Right cardiac atrium (tissue), 5 donors: ENCODE results near the gene ASL. TPM values are rescaled to one million over a fixed set of nuclear protein-coding genes. Genes with fewer than 3 reads are reported as not detected.
"Not testable (repeated sequence)": the region's sequence is repeated elsewhere in the genome, so short reads cannot be mapped to it uniquely, and the experiment has no call there.

Source experiments
- ATAC-seq, 2 donors: fragments of 200-7000 bp; cut with Tn5 transposase; one replicate each; pipeline versions ENCODE4 v1.8.0 to v1.9.1; 2020; ENCODE audit warnings: moderate library complexity in 2 of 2, mild to moderate bottlenecking in 1 of 2
- DNase-seq, 3 donors: peaks; one replicate each; pipeline ENCODE4 v3.0.0-alpha.2; 2020
- H3K27ac ChIP-seq: one replicate; pipeline ENCODE4 v1.5.1; 2013; ENCODE audit warnings: mild to moderate bottlenecking, low read length, control low read depth, moderate library complexity
- H3K27me3 ChIP-seq: one replicate; pipeline ENCODE4 v1.6.1; 2013; ENCODE audit not compliant: control insufficient read depth, insufficient read depth
- H3K4me1 ChIP-seq: one replicate; pipeline ENCODE4 v1.6.1; 2013; ENCODE audit warnings: low read length; ENCODE audit not compliant: control insufficient read depth, insufficient read depth
- H3K4me3 ChIP-seq: one replicate; pipeline ENCODE4 v1.5.1; 2013; ENCODE audit warnings: low read length, control low read depth
- H3K9me3 ChIP-seq: one replicate; pipeline ENCODE4 v1.6.1; 2013; ENCODE audit warnings: low read length; ENCODE audit not compliant: control insufficient read depth
- WGBS: extraction: QIAGEN DNeasy Blood & Tissue Kit; methylation state at CpG from one replicate; pipeline ENCODE4 v1.1.7; 2013; 5-methylcytosine and 5-hydroxymethylcytosine counted together
- intact Hi-C, 4 donors: fragments of 100-400 bp; cut with DNase I; formaldehyde crosslinking; loops; one replicate each; pipeline versions ENCODE4 v1.11.0 to v1.14.0; 2022 to 2023
- long read RNA-seq, 4 donors: library from polyadenylated mRNA; unstranded; transcript quantifications; one replicate each; pipeline ENCODE4 v2.0.0, GENCODE V29; 2020 to 2021
- polyA plus RNA-seq: library from polyadenylated mRNA; stranded (reverse); fragments of 200-250 nt; gene quantifications from one replicate; pipeline ENCODE4 v1.2.3, GENCODE V29; 2013
- total RNA-seq, 4 donors: library from RNA; stranded (reverse); fragmentation: NEBNext Ultra II Directional; extraction: Animal tissue kit (Norgen Biotek cat#: 25700); gene quantifications; one replicate each; pipeline ENCODE4 v1.2.1, GENCODE V29; 2021
- donor health status: healthy with polysubstance abuse.
- donor health status: DM: no; HTN: yes; CAD: no.
- donor health status: DM: no; HTN: no; CAD: no.
- donor health status: DM: no; HTN: yes; CAD: no; lungs with severe emphysema.
- donor health status: DM: yes; HTN: yes; CAD: no.

The ASL gene
- 10 to 100 TPM in 3 of 4 donors, 1 to 10 TPM in 1; 9.6 to 13.8 (median 11.2) TPM for total RNA-seq
- polyA plus RNA-seq, result 11.2 TPM
- long read RNA-seq, donor 1, transcript ASL-205 (16 exons, 1,622 nt), result major isoform, 10 of 21 reads
- long read RNA-seq, donor 1, partial matches to known transcripts, result 3 of 21 reads
- long read RNA-seq, donor 1, other reads (novel, unspliced or antisense), result 4 of 21 reads
- long read RNA-seq, donor 2, partial matches to known transcripts, result 1 of 11 reads
- long read RNA-seq, donor 2, other reads (novel, unspliced or antisense), result 2 of 11 reads
- long read RNA-seq, donor 3, transcript ASL-205 (16 exons, 1,622 nt), result major isoform, 27 of 64 reads
- long read RNA-seq, donor 3, partial matches to known transcripts, result 8 of 64 reads
- long read RNA-seq, donor 3, other reads (novel, unspliced or antisense), result 22 of 64 reads
- long read RNA-seq, donor 4, partial matches to known transcripts, result 1 of 7 reads
- long read RNA-seq, donor 4, other reads (novel, unspliced or antisense), result 0 of 7 reads

- Histone ChIP-seq H3K27me3 (no peaks in the 10 kb centered on the region), H3K27ac (peak within 1 kb of the TSS; percentile 10), H3K4me3 (peak within 1 kb of the TSS; percentile 62), H3K9me3 (no peaks in the 10 kb centered on the region), H3K4me1 (peaks cover 2% of the 10 kb centered on the region)
- intact Hi-C loops, result no loop called here
- WGBS, result under 1% methylated on average over 67 of the region's 67 CpGs
- DNase-seq (peak; percentile 96 to 98 (median 98)), ATAC-seq (peak; percentile 100)
These were observed at the start of gene ASL for GRCh38 chr7:66075590-66076461. TSS of gene ASL (plus strand) at chr7:66075819. CDS start at chr7:66076082, 263 bp downstream.

- H3K9me3 ChIP-seq, H3K27ac ChIP-seq, H3K4me3 ChIP-seq, intact Hi-C loops, DNase-seq, H3K4me1 ChIP-seq, H3K27me3 ChIP-seq, ATAC-seq: not testable (repeated sequence)
- 46% methylated on average over 3 of the region's 3 CpGs for WGBS
These were observed 47.3 kb upstream of the ASL start for GRCh38 chr7:66028342-66028741.

- DNase-seq, result no peak
- intact Hi-C loops, result no loop called here
- H3K4me3 ChIP-seq, result no peak overlapping the region
These were observed 41.9 kb upstream of the ASL start for GRCh38 chr7:66033471-66034385.

GRCh38 chr7:66034436-66035010, 41.1 kb upstream of the ASL start:
- ATAC-seq, H3K4me1 ChIP-seq, H3K4me3 ChIP-seq, DNase-seq, H3K27ac ChIP-seq, H3K9me3 ChIP-seq, intact Hi-C loops, H3K27me3 ChIP-seq: not testable (repeated sequence)
- 14% methylated on average over 1 of the region's 1 CpG for WGBS

More at GRCh38 chr7:66033471-66034385, 41.9 kb upstream of the ASL start:
- Histone ChIP-seq H3K27ac (no peak overlapping the region), H3K4me1 (no peaks in the 10 kb centered on the region), H3K27me3 (no peaks in the 10 kb centered on the region), H3K9me3 (no peaks in the 10 kb centered on the region)
- 75% methylated on average over 7 of the region's 7 CpGs for WGBS
- no peak for ATAC-seq

- Histone ChIP-seq H3K27me3 (no peaks in the 10 kb centered on the region), H3K27ac (no peak overlapping the region), H3K9me3 (no peaks in the 10 kb centered on the region), H3K4me3 (no peak overlapping the region), H3K4me1 (no peaks in the 10 kb centered on the region)
- intact Hi-C loops, result no loop called here
- ATAC-seq (no peak), DNase-seq (no peak)
- 80% methylated on average over 3 of the region's 3 CpGs for WGBS
These were observed 39.2 kb upstream of the ASL start for GRCh38 chr7:66036382-66036781.

- H3K4me1 ChIP-seq, result no peaks in the 10 kb centered on the region
- ATAC-seq (no peak), DNase-seq (no peak)
- intact Hi-C loops, result no loop called here
- H3K27me3 ChIP-seq, result no peaks in the 10 kb centered on the region
- no peak overlapping the region for H3K27ac ChIP-seq
- WGBS, result 88% methylated on average over 7 of the region's 7 CpGs
- no peak overlapping the region for H3K4me3 ChIP-seq
- H3K9me3 ChIP-seq, result no peaks in the 10 kb centered on the region
These were observed 38.8 kb upstream of the ASL start for GRCh38 chr7:66036788-66037187.

GRCh38 chr7:66039094-66039670, 36.4 kb upstream of the ASL start:
- WGBS, result 77% methylated on average over 3 of the region's 3 CpGs
- no peak for DNase-seq

GRCh38 chr7:66043681-66044497, 31.7 kb upstream of the ASL start:
- peak; percentile 90 to 91 for ATAC-seq
- intact Hi-C loops, result no loop called here
- WGBS, result 5% methylated on average over 49 of the region's 49 CpGs
- Histone ChIP-seq H3K4me1 (no peaks in the 10 kb centered on the region), H3K9me3 (no peaks in the 10 kb centered on the region), H3K27me3 (no peaks in the 10 kb centered on the region), H3K4me3 (peak overlapping the region; percentile 22), H3K27ac (no peak overlapping the region)
- peak; percentile 58 to 84 (median 81) for DNase-seq

More at GRCh38 chr7:66039094-66039670, 36.4 kb upstream of the ASL start:
- intact Hi-C loops, result no loop called here
- Histone ChIP-seq H3K4me3 (no peak overlapping the region), H3K9me3 (no peaks in the 10 kb centered on the region), H3K27ac (no peak overlapping the region), H3K4me1 (no peaks in the 10 kb centered on the region), H3K27me3 (no peaks in the 10 kb centered on the region)
- ATAC-seq, result no peak

GRCh38 chr7:66044498-66044854, 31.1 kb upstream of the ASL start:
- H3K27me3 ChIP-seq, H3K4me1 ChIP-seq, DNase-seq, ATAC-seq, H3K27ac ChIP-seq, intact Hi-C loops, H3K9me3 ChIP-seq: not testable (repeated sequence)
- 25% methylated on average over 17 of the region's 17 CpGs for WGBS
- peak overlapping the region; percentile 22 for H3K4me3 ChIP-seq
